ENCODE data around the gene ALDH16A1. TPM values are rescaled to one million over a fixed set of nuclear protein-coding genes. Genes with fewer than 3 reads are reported as not detected.

Gene ALDH16A1
- total RNA-seq, 2 donors from 2014 or later, result 29.0 to 65.2 TPM

DNA sequence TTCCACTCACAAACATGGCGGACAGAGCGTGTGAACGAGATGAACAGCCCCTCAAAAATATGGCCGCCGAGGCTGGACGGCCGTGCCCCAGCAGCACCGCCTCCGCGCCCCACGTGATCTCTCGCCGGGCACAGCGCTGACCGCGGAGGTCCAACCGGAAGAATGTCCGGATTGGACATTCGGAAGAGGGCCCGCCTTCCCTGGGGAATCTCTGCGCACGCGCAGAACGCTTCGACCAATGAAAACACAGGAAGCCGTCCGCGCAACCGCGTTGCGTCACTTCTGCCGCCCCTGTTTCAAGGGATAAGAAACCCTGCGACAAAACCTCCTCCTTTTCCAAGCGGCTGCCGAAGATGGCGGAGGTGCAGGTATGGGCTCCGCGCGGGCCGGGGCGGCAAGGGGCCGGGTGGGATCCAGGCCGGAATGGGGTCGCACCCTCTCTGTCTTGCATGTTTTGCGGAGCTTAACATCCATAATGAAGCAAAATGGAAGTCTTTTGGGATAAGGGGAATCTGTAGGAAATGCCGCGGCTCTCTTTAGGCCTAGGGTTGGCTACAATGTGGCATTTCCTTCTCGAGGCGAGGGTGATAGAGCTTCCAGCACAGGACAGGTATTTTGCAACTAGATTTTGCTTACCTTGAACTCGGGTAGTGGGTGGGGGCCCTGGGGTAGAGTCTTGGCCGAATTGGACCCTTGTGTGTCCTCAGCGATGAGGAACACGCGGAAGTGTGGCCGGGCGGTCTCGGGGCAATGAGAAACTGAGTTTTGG lies 34.4 kb downstream of the ALDH16A1 start, which contains the start of gene RPL13A:
TSS of gene RPL13A (plus strand) at position 332 of the 769 bp plus-strand sequence. CDS start at position 354, 22 bp downstream.
- Mint-ChIP-seq H3K27me3 (no peaks in the 10 kb centered on the region), H3K27ac (peak within 1 kb of the TSS; percentile 96 to 99), H3K4me1 (ENCODE audit: low read depth in 2 of 2) (peaks cover 35 to 38% of the 10 kb centered on the region in 2 donors), H3K4me3 (peak within 1 kb of the TSS; percentile 98), H3K36me3 (peaks cover 24% of the 10 kb centered on the region), H3K9me3 (no peaks in the 10 kb centered on the region)
- peak; percentile 100 for DNase-seq (ENCODE audit: low spot score)
- peak; percentile 97 to 98 for ATAC-seq

DNA sequence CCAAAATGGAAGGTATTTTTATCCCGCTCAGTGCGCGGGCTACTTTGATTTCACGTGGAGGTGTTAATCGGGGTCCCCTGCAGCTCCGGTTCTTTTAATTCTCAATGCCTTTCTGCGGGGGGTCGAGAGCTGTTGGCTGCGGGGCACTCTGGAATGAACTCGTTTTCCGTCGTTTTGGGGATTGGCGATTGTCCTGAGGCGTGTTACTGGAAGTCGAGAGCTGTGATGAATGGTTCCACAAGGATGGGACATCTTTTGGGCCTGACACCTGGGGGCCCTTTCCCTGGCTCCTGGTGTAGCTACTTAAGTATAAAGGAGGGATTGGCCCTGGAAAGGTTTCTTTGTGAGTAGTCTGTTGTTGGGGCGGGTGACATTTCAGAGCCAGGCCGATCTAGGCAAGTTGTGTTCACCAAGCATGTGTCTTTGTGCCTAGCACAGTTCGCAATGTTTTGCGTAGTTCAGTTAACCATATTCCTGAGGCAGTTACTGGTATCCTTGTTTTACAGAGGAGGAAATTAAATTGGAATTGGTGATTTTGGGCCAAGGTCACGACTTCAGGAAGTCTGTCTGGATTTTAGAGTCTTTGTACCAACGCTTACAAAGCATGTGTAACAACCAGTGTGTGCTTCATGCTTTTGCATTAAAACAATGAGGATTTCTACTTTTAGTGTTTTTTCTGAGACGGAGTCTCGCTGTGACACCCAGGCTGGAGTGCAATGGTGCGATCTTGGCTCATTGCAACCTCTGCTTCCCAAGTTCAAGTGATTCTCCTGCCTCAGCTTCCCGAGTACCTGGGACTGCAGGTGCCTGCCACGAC lies 35.2 kb downstream of the ALDH16A1 start:
- peaks cover 31% of the 10 kb centered on the region for H3K36me3 Mint-ChIP-seq
- H3K4me3 Mint-ChIP-seq, result peak overlapping the region; percentile 98
- H3K4me1 Mint-ChIP-seq (ENCODE audit: low read depth in 2 of 2), result peaks cover 43 to 45% of the 10 kb centered on the region in 2 donors
- H3K9me3 Mint-ChIP-seq, result no peaks in the 10 kb centered on the region
- H3K27me3 Mint-ChIP-seq, result no peaks in the 10 kb centered on the region
- ATAC-seq (no peak), DNase-seq (ENCODE audit: low spot score) (no peak)
- peak overlapping the region; percentile 96 to 99 for H3K27ac Mint-ChIP-seq

DNA sequence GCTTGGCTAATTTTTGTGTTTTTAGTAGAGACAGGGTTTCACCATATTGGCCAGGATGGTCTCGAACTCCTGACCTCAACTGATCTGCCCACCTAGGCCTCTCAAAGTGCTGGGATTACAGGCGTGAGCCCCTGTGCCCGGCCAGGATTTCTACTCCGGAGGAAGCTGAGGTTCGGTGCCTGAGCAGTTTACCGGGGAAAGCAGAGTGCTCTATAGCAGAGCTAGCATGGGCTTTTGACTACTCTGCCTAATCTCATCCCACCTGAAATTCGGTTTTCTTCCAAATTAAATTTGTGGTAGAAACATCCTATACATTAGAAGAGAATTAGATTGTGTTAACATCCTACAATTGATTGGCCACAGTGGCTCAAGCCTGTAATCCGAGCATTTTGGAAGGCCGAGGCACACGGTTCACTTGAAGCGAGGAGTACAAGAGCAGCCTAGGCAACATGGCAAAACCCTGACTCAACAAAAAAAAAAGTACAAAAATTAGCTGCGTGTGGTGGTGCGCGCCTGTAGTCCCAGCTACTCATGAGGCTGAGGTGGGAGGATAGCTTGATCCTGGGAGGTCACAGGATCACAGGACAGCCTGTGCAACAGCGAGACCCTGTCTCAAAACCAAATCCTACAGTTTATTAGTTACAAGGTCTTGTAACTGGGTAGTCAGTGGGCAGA lies 36.0 kb downstream of the ALDH16A1 start:
- Mint-ChIP-seq H3K4me1 (ENCODE audit: low read depth in 2 of 2) (peaks cover 43 to 45% of the 10 kb centered on the region in 2 donors), H3K27ac (peak overlapping the region; percentile 96 to 99)
- ATAC-seq, result no peak

DNA sequence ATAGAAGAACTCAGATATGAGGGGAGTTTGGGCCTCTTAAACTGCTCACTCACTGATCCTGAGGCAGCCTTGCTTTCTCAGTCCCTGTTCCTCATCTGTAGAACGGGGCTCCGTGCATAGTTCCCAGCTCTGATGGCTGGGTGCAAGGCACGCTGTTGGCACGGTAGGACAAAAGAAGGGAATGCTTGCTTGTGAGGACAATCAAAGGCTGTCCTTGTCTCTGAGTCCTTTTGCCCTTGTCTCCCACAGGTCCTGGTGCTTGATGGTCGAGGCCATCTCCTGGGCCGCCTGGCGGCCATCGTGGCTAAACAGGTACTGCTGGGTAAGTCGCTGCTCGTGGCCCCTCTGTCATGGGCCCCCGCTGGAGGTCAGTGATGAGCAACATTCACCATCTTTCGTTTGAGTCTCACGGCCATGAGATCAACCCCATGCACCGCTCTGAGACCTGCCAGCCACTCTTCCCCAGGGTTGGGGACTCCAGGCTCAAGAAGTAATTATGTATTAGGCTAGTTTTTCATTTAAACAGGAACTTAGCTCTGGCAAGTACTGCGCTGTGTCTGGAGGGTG lies 36.7 kb downstream of the ALDH16A1 start:
- peaks cover 43 to 45% of the 10 kb centered on the region in 2 donors for H3K4me1 Mint-ChIP-seq (ENCODE audit: low read depth in 2 of 2)
- ATAC-seq, result no peak

More for the DNA sequence above, 36.0 kb downstream of the ALDH16A1 start:
- no peaks in the 10 kb centered on the region for H3K9me3 Mint-ChIP-seq
- H3K36me3 Mint-ChIP-seq, result peaks cover 31% of the 10 kb centered on the region
- peak overlapping the region; percentile 98 for H3K4me3 Mint-ChIP-seq
- no peaks in the 10 kb centered on the region for H3K27me3 Mint-ChIP-seq
- DNase-seq (ENCODE audit: low spot score), result no peak

DNA sequence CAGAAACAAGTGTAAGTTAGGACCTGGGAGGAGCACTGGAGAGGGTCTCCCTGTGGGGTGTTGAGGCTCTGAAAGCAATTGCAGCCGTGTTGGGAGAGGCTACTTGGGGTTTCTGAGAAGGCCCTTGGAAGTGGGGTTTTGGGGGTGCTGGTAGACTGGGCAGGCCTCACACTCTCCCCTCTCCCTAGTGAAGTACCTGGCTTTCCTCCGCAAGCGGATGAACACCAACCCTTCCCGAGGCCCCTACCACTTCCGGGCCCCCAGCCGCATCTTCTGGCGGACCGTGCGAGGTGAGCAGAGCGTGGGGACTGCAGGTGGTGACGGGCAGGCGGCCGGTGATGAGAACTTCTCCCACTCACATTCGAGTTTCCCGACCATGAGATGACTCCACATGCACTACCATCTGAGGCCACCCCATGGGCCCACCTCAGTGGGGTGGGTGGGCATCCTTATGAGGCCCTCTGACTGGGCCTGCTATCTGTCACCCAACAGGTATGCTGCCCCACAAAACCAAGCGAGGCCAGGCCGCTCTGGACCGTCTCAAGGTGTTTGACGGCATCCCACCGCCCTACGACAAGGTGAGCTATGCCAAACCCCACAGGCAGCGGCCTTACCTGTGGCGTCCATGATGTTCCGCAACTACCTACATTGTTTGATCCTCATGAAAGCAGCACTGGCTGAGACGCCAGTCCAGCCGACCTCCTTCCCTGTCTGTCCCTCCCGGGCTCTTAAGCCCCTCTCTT lies 37.4 kb downstream of the ALDH16A1 start:
- ATAC-seq (no peak), DNase-seq (ENCODE audit: low spot score) (no peak)
- Mint-ChIP-seq H3K27ac (peak overlapping the region; percentile 96 to 99), H3K4me3 (peak overlapping the region; percentile 98), H3K9me3 (no peaks in the 10 kb centered on the region), H3K36me3 (peaks cover 31% of the 10 kb centered on the region), H3K4me1 (ENCODE audit: low read depth in 2 of 2) (peaks cover 43 to 45% of the 10 kb centered on the region in 2 donors), H3K27me3 (no peaks in the 10 kb centered on the region)

More for the DNA sequence above, 36.7 kb downstream of the ALDH16A1 start:
- Mint-ChIP-seq H3K27me3 (no peaks in the 10 kb centered on the region), H3K36me3 (peaks cover 31% of the 10 kb centered on the region), H3K9me3 (no peaks in the 10 kb centered on the region), H3K27ac (peak overlapping the region; percentile 96 to 99), H3K4me3 (peak overlapping the region; percentile 98)
- DNase-seq (ENCODE audit: low spot score), result no peak

DNA sequence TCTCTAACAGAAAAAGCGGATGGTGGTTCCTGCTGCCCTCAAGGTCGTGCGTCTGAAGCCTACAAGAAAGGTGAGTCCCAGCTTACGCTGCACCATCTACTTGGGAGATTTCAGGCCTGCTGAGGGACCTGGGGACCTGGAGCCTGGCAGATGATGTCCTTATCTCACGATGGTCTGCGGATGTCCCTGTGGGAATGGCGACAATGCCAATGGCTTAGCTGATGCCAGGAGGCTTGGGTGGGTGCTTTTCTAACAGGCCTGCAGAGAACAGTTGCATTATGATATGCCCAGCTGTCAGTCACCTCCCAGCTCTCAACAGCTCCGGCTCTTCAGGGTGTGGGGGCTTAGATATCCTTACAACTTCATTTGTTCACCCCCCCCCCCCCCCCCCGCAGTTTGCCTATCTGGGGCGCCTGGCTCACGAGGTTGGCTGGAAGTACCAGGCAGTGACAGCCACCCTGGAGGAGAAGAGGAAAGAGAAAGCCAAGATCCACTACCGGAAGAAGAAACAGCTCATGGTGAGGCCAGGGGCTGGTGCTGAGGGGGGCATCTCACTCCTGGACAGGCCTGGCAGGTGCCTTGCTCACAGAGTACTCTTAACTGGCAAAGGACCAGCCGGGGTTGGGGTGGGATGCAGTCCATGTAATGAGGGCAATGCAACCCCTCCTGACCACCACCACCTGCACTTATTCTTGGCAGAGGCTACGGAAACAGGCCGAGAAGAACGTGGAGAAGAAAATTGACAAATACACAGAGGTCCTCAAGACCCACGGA lies 38.2 kb downstream of the ALDH16A1 start:
- ATAC-seq (no peak), DNase-seq (ENCODE audit: low spot score) (no peak)
- H3K27ac Mint-ChIP-seq, result peak overlapping the region; percentile 56 to 99
- peaks cover 31% of the 10 kb centered on the region for H3K36me3 Mint-ChIP-seq
- H3K4me1 Mint-ChIP-seq (ENCODE audit: low read depth in 2 of 2), result peaks cover 43 to 46% of the 10 kb centered on the region in 2 donors
- no peaks in the 10 kb centered on the region for H3K9me3 Mint-ChIP-seq
- no peaks in the 10 kb centered on the region for H3K27me3 Mint-ChIP-seq
- peak overlapping the region; percentile 98 for H3K4me3 Mint-ChIP-seq

DNA sequence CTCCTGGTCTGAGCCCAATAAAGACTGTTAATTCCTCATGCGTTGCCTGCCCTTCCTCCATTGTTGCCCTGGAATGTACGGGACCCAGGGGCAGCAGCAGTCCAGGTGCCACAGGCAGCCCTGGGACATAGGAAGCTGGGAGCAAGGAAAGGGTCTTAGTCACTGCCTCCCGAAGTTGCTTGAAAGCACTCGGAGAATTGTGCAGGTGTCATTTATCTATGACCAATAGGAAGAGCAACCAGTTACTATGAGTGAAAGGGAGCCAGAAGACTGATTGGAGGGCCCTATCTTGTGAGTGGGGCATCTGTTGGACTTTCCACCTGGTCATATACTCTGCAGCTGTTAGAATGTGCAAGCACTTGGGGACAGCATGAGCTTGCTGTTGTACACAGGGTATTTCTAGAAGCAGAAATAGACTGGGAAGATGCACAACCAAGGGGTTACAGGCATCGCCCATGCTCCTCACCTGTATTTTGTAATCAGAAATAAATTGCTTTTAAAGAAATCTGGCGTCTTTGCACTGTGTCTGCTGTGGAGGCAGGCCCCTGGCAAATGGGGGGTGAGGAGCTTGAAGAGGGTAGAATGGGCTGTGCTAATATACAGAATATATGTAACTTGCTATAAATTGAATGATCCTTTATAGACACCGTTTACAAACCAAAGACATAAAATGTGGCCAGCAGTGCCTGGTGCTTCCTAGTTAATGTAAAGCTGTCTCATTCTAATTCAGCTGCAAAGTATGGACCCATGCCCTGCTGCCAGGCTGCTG lies 39.0 kb downstream of the ALDH16A1 start:
- H3K9me3 Mint-ChIP-seq, result no peaks in the 10 kb centered on the region
- ATAC-seq (no peak), DNase-seq (ENCODE audit: low spot score) (no peak)
- H3K4me3 Mint-ChIP-seq, result peak overlapping the region; percentile 32
- H3K4me1 Mint-ChIP-seq (ENCODE audit: low read depth in 2 of 2), result peaks cover 46 to 47% of the 10 kb centered on the region in 2 donors
- peak overlapping the region; percentile 75 to 99 for H3K27ac Mint-ChIP-seq
- no peaks in the 10 kb centered on the region for H3K27me3 Mint-ChIP-seq
- peaks cover 36% of the 10 kb centered on the region for H3K36me3 Mint-ChIP-seq

DNA sequence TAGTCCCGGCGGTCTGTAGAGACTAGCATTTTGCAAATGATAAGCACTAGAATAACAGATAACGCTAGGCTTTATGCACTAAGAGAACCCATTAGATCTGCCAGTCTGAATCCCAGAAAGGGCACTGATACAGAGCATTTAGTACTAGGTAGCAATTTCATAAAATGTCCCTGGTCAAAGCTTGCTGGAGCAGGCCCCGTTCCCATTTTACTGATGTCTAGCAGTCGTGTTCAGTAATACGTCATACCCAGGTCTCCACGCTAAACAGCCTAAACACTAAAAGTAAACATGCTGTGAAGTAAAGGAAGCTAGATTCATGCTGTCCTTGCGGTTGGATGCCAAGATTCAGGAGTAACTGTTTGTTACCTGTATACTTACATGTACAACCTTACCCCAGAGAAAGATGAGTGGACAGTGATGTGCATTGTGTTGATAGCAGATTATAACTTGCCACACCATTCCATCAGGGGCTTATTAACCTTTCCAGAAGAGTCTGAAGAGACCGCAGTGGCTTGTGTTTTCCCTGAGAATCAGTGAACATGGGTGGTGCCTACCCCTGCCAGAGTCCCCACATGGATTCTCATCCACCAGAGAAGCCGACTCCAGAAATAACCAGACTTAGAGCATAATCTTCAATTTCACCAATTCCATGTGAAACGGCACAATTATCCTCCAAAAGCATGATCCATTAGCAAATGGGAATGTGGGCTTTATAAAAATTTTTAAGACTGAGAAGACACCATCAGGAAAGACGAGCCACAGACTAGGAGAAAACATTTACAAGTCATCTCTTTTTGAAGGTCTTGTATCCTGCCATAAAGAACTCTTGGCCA lies 39.8 kb downstream of the ALDH16A1 start:
- peaks cover 45 to 55% of the 10 kb centered on the region in 2 donors for H3K4me1 Mint-ChIP-seq (ENCODE audit: low read depth in 2 of 2)
- DNase-seq (ENCODE audit: low spot score) (no peak), ATAC-seq (no peak)
- peak overlapping the region; percentile 75 to 99 for H3K27ac Mint-ChIP-seq
- H3K36me3 Mint-ChIP-seq, result peaks cover 40% of the 10 kb centered on the region
- peak overlapping the region; percentile 45 for H3K4me3 Mint-ChIP-seq
- no peaks in the 10 kb centered on the region for H3K9me3 Mint-ChIP-seq
- H3K27me3 Mint-ChIP-seq, result no peaks in the 10 kb centered on the region

DNA sequence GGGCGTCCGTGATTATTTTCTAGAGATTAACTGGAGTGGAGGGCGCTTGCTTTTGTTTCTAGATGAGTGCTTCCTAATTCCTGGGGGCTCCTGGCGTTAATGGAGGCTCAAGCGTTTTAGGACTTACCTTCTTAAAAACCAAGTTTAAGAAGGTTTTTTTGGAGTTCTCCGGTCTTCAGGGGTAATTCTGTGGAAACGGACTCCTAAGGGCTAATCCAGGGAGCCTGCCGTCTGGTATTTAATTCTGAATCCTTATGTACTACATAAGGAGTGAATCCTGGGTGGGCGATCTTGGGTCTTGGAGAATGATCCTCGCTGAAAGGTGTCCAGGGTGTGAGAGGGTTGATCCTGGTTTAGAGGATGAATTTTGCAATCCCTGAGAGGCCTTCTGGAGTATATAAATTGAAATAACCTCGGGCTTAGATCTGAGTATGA lies 43.6 kb downstream of the ALDH16A1 start:
- H3K27me3 Mint-ChIP-seq, result no peaks in the 10 kb centered on the region
- H3K4me3 Mint-ChIP-seq, result peak overlapping the region; percentile 99
- DNase-seq (ENCODE audit: low spot score) (no peak), ATAC-seq (no peak)
- H3K36me3 Mint-ChIP-seq, result peaks cover 30% of the 10 kb centered on the region
- peaks cover 46 to 59% of the 10 kb centered on the region in 2 donors for H3K4me1 Mint-ChIP-seq (ENCODE audit: low read depth in 2 of 2)
- peak overlapping the region; percentile 96 to 99 for H3K27ac Mint-ChIP-seq
- H3K9me3 Mint-ChIP-seq, result no peaks in the 10 kb centered on the region

DNA sequence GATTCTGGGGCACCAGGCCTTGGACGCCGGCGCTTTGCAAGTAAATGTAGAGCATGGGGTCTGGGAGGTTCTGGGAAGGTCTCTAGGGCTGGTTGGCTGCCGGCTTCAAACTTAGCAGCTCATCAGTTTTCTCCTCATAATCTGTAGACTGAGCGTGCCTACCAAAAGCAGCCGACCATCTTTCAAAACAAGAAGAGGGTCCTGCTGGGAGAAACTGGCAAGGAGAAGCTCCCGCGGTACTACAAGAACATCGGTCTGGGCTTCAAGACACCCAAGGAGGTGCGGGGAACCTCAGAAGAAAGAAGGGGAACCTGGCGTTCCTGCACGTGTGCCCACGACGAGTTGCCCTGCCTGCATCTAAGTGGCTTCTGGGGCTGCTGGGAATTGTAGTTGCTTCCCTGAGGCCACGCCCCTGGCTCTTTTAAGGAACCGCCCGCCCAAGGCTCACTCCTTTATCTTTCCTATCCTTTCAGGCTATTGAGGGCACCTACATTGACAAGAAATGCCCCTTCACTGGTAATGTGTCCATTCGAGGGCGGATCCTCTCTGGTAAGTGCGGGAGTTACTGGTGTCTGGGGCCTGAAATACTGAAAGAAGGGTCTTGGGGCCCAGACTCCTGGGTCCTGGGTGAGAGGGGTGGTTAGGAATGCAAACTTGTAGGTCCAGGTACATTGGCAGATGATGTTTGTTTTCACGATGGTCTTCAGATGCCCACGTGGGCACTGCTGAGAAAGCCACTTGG lies 44.2 kb downstream of the ALDH16A1 start:
- peaks cover 46 to 53% of the 10 kb centered on the region in 2 donors for H3K4me1 Mint-ChIP-seq (ENCODE audit: low read depth in 2 of 2)
- H3K4me3 Mint-ChIP-seq, result peak overlapping the region; percentile 99
- ATAC-seq (no peak), DNase-seq (ENCODE audit: low spot score) (no peak)
- no peaks in the 10 kb centered on the region for H3K27me3 Mint-ChIP-seq
- H3K27ac Mint-ChIP-seq, result peak overlapping the region; percentile 96 to 99
- peaks cover 26% of the 10 kb centered on the region for H3K36me3 Mint-ChIP-seq
- H3K9me3 Mint-ChIP-seq, result no peaks in the 10 kb centered on the region

Measured in natural killer cell treated with Interleukin-12 subunit alpha and Interleukin-12 subunit beta and Interleukin-15 and Interleukin-18, amount 100 ng/mL, for 72 hours (primary cell).